H1 (cell line): ENCODE measurements around the gene HMCN2. TPM values are rescaled to one million over a fixed set of nuclear protein-coding genes. Genes with fewer than 3 reads are reported as not detected.

Source experiments
- ATF3 ChIP-seq: IDR thresholded peaks from 2 replicates; pipeline ENCODE4 v1.6.1; 2011; ENCODE audit warnings: low read depth, mild to moderate bottlenecking, low read length; ENCODE audit not compliant: insufficient read depth
- HDAC6 ChIP-seq: IDR thresholded peaks from one replicate; pipeline ENCODE4 v1.7.1; 2012; ENCODE audit warnings: low read depth, mild to moderate bottlenecking, inconsistent platforms, low read length, moderate library complexity
- MAX ChIP-seq: IDR thresholded peaks from 2 replicates; pipeline ENCODE4 v1.6.1; 2012; ENCODE audit warnings: inconsistent platforms
- SIRT6 ChIP-seq: IDR thresholded peaks from one replicate; pipeline ENCODE4 v1.7.1; 2012; ENCODE audit warnings: low read length, inconsistent platforms
- TBP ChIP-seq: IDR thresholded peaks from 2 replicates; pipeline ENCODE4 v1.6.1; 2011; ENCODE audit warnings: low read depth, low read length, improper control_type of control experiment
- polyA plus RNA-seq, 7 experiments: library from polyadenylated mRNA; depleted of rRNA in 3 of 7; stranded (reverse) in 5 of 7; unstranded in 2 of 7; fragments of >200 nt in 5 of 7; fragments of 200-250 nt in 2 of 7; gene quantifications; 1 replicate in 5 of 7; 2 replicates in 1 of 7; 4 replicates in 1 of 7; pipeline versions ENCODE4 v1.2.1 to v1.2.3, GENCODE V29; 2011 to 2013; ENCODE audit warnings: missing spikeins in 2 of 7, mixed read lengths in 2 of 7
- total RNA-seq: library from RNA; stranded (reverse); fragmentation: NEBNext Ultra II Directional; extraction: Animal tissue kit (Norgen Biotek cat#: 25700); gene quantifications from 2 replicates; pipeline ENCODE4 v1.2.1, GENCODE V29; 2021

HMCN2 gene
- total and polyA plus RNA-seq, 2 of the 8 experiments (the other 6 are each of a cell fraction or from before 2014, with no cell fraction given), result 5.0 to 9.1 TPM

GRCh38 chr9:130352586-130353285 is 87.2 kb downstream of the HMCN2 start (continued):
- TF ChIP-seq MAX (no peak), HDAC6 (no peak), TBP (no peak), SIRT6 (no peak), ATF3 (no peak)
- TF ChIP-seq, all 59 proteins: peak for 0
